DND-41 (cell line): ENCODE data around the gene JAK1.

ENCODE experiments used
- ATAC-seq: fragments of 200-7000 bp; cut with Tn5 transposase; 3 replicates; pipeline ENCODE4 v1.9.1; 2021; ENCODE audit warnings: low read depth; ENCODE audit not compliant: insufficient read depth
- DNase-seq: peaks from one replicate; pipeline ENCODE4 v3.0.0-alpha.2; 2020
- H2AFZ ChIP-seq: 2 replicates; pipeline ENCODE4 v1.6.0; 2012; ENCODE audit warnings: low read depth, low read length
- H3K27ac ChIP-seq: 2 replicates; pipeline ENCODE4 v1.5.1; 2012; ENCODE audit warnings: low read length, inconsistent platforms
- H3K27me3 ChIP-seq: fragments of 200-600 bp; sonication (generic); 2 replicates; pipeline ENCODE4 v1.6.0; 2012; ENCODE audit warnings: low read length, mild to moderate bottlenecking, inconsistent platforms; ENCODE audit not compliant: insufficient read depth, poor library complexity
- H3K36me3 ChIP-seq: 2 replicates; pipeline ENCODE4 v1.5.1; 2012; ENCODE audit warnings: low read length, inconsistent platforms; ENCODE audit not compliant: insufficient read depth
- H3K4me1 ChIP-seq: 2 replicates; pipeline ENCODE4 v1.5.1; 2012; ENCODE audit warnings: mild to moderate bottlenecking, low read length; ENCODE audit not compliant: insufficient read depth
- H3K4me2 ChIP-seq: 2 replicates; pipeline ENCODE4 v1.6.0; 2012; ENCODE audit warnings: mild to moderate bottlenecking, moderate library complexity, low read length, inconsistent platforms; ENCODE audit not compliant: insufficient read depth
- H3K4me3 ChIP-seq, 2 experiments: fragments of 200-600 bp in 1 of 2; shearing (Covaris generic) in 1 of 2; 2 replicates each; pipeline ENCODE4 v1.5.1; 2012 to 2016; ENCODE audit warnings: inconsistent platforms in 2 of 2, low read length in 2 of 2, mild to moderate bottlenecking in 2 of 2, low read depth in 1 of 2, moderate library complexity in 1 of 2
- H3K79me2 ChIP-seq: 2 replicates; pipeline ENCODE4 v1.6.0; 2012; ENCODE audit warnings: low read length, inconsistent platforms; ENCODE audit not compliant: insufficient read depth
- H3K9ac ChIP-seq: 2 replicates; pipeline ENCODE4 v1.6.0; 2012; ENCODE audit warnings: low read depth, mild to moderate bottlenecking, inconsistent platforms, low read length, moderate library complexity
- H3K9me3 ChIP-seq: 2 replicates; pipeline ENCODE4 v1.5.1; 2012; ENCODE audit warnings: low read length, moderate library complexity, mild to moderate bottlenecking, inconsistent platforms; ENCODE audit not compliant: insufficient read depth, severe bottlenecking
- H4K20me1 ChIP-seq: 2 replicates; pipeline ENCODE4 v1.6.0; 2012; ENCODE audit warnings: low read length; ENCODE audit not compliant: insufficient read depth
- EZH2 ChIP-seq: IDR thresholded peaks from 3 replicates; pipeline ENCODE4 v1.6.1; 2012; ENCODE audit warnings: borderline replicate concordance, low read depth, mild to moderate bottlenecking, moderate library complexity, low read length, inconsistent platforms; ENCODE audit not compliant: severe bottlenecking
- TF ChIP-seq, protein P1 (sequence below): IDR thresholded peaks from 2 replicates; pipeline ENCODE4 v1.5.1; 2012; ENCODE audit warnings: borderline replicate concordance, low read length, moderate library complexity, mild to moderate bottlenecking; ENCODE audit not compliant: poor library complexity, severe bottlenecking; ENCODE audit errors: extremely low read depth

The JAK1 gene

DNA sequence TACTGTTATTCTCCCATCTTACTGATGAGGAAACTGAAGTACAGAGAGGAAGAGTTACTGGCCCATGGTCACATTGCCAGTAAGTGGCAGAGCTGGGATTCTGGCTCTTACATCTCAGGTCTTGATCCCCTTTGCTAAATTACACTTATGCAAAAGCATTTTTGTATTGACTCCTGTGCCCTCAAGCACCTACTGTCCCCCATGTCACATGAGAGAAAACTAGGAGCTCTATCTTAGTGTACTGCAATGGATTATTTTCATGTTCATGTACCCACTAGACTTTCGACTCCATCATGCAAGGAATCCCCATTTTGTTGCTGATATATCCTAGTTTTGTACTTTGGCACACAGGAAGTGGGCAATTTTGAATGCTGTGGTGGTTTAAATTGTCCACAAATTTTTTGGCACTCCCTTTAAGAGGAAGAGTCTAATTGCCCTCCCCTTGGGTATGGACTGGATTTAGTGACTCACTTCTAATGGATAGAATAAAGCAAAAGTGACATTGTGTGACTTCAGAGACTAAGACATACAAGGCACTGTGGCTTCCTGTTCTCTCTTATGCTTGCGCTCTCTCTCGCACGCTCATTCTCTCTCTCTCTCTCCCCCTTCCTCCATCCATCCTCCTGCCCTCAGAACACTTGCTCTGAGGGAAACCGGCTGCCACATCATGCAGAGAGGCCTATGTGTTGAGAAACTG is 43.5 kb upstream of the JAK1 start:
- Histone ChIP-seq H2AFZ (no peak overlapping the region), H4K20me1 (no peaks in the 10 kb centered on the region), H3K9ac (no peak overlapping the region), H3K4me2 (no peak overlapping the region), H3K4me3 (no peak overlapping the region), H3K27ac (0 out of 2 replicates have a peak overlapping the region, but pooled peaks have one; percentile 45), H3K27me3 (no peaks in the 10 kb centered on the region), H3K4me1 (peaks cover 16% of the 10 kb centered on the region), H3K36me3 (no peaks in the 10 kb centered on the region), H3K79me2 (no peaks in the 10 kb centered on the region), H3K9me3 (peaks cover 3% of the 10 kb centered on the region)
- peak; percentile 77 for ATAC-seq
- no peak for TF ChIP-seq EZH2
- TF ChIP-seq, protein P1, sequence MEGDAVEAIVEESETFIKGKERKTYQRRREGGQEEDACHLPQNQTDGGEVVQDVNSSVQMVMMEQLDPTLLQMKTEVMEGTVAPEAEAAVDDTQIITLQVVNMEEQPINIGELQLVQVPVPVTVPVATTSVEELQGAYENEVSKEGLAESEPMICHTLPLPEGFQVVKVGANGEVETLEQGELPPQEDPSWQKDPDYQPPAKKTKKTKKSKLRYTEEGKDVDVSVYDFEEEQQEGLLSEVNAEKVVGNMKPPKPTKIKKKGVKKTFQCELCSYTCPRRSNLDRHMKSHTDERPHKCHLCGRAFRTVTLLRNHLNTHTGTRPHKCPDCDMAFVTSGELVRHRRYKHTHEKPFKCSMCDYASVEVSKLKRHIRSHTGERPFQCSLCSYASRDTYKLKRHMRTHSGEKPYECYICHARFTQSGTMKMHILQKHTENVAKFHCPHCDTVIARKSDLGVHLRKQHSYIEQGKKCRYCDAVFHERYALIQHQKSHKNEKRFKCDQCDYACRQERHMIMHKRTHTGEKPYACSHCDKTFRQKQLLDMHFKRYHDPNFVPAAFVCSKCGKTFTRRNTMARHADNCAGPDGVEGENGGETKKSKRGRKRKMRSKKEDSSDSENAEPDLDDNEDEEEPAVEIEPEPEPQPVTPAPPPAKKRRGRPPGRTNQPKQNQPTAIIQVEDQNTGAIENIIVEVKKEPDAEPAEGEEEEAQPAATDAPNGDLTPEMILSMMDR = no peak
- DNase-seq = peak; percentile 10

DNA sequence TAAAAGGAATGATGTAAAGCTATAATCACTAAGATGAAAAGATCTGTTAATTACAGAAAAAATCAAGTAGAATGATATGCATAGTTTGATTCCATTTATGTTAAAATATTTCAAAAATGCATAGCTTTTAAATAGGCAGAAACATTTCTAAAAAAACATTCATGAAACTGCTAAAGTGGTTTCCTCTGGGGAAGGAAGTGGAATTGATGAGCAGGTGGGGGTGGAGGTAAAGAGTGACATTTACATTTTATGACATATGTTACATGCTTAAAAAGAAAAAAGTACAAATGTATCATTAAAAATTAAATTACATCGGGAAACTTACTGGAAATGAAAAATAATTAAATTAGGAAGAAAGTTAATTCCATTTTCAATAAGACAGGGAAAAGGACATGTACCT is 42.8 kb upstream of the JAK1 start:
- Histone ChIP-seq H3K9ac (no peak overlapping the region), H4K20me1 (no peaks in the 10 kb centered on the region), H3K4me1 (peaks cover 16% of the 10 kb centered on the region), H3K27ac (no peak overlapping the region), H3K4me2 (no peak overlapping the region), H3K79me2 (no peaks in the 10 kb centered on the region), H3K9me3 (peaks cover 3% of the 10 kb centered on the region), H3K27me3 (no peaks in the 10 kb centered on the region), H3K4me3 (no peak overlapping the region), H3K36me3 (no peaks in the 10 kb centered on the region), H2AFZ (no peak overlapping the region)
- no peak for DNase-seq
- TF ChIP-seq, protein P1 = no peak
- no peak for TF ChIP-seq EZH2
- peak; percentile 58; the same call in 2 of the 3 replicates for ATAC-seq

DNA sequence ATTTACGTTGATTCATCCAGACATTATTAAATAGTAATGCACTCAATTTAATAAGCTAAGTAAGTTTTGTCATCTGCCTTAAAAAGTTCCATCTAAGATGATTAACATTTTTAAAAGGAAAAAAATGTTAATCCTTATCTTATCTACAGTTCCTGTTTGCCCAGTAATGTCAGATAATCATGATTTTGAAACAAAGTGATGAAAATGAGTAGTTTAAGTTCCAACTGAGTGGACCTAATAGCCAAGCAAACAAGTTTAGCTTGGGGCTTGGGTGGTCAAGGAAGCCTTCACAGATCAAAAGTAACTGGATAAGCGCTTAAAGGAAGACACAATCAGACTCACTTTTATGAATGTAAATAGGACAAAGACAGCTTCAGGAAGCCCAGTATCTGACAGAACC is 40.5 kb upstream of the JAK1 start:
- H3K27me3 ChIP-seq = no peaks in the 10 kb centered on the region
- TF ChIP-seq, protein P1 = no peak
- no peak for TF ChIP-seq EZH2
- ATAC-seq = no peak
- H3K4me3 ChIP-seq = no peak overlapping the region
- no peaks in the 10 kb centered on the region for H3K79me2 ChIP-seq
- H3K4me2 ChIP-seq = no peak overlapping the region
- H2AFZ ChIP-seq = no peak overlapping the region
- peaks cover 3% of the 10 kb centered on the region for H3K9me3 ChIP-seq
- peaks cover 16% of the 10 kb centered on the region for H3K4me1 ChIP-seq
- no peak overlapping the region for H3K9ac ChIP-seq
- no peaks in the 10 kb centered on the region for H4K20me1 ChIP-seq
- 0 out of 2 replicates have a peak, but pooled peaks cover 4% of the 10 kb centered on the region for H3K36me3 ChIP-seq
- no peak for DNase-seq
- H3K27ac ChIP-seq = no peak overlapping the region

DNA sequence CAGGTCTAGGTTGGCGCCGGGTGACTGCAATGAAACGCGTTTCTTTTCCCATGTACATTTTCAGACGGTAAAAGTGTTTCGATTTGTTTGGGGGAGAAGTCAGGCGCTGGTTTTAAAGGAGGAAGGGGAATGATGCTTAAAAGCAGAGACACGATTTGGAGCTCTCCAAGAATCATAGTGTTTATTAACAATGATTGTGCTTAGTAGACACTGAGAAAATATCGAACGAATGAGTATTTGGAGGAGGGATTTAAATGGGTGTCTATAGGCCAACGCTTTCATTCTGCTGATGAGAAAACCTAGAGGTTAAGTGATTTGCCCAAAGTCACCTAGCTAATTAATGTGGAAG is 36.9 kb upstream of the JAK1 start:
- Histone ChIP-seq H2AFZ (no peak overlapping the region), H3K27ac (no peak overlapping the region), H3K4me1 (no peaks in the 10 kb centered on the region), H3K9ac (no peak overlapping the region), H3K36me3 (peaks cover 9% of the 10 kb centered on the region; the same call in 1 of the 2 replicates), H3K27me3 (no peaks in the 10 kb centered on the region), H3K4me3 (no peak overlapping the region), H3K4me2 (no peak overlapping the region), H4K20me1 (no peaks in the 10 kb centered on the region), H3K79me2 (no peaks in the 10 kb centered on the region), H3K9me3 (peaks cover 7% of the 10 kb centered on the region)
- DNase-seq = no peak
- TF ChIP-seq, protein P1 = no peak
- no peak for TF ChIP-seq EZH2
- ATAC-seq = no peak
